ENCODE data around the gene BNIP5.

BNIP5 gene

GRCh38 chr6:36280467-36280866 lies 56.2 kb downstream of the BNIP5 start:
- H3K4me3 ChIP-seq (ENCODE audit: low read length), result no peak overlapping the region
- no peak for DNase-seq (ENCODE audit: low read depth, low spot score)

- H3K4me3 ChIP-seq (ENCODE audit: low read length), result no peak overlapping the region
- no peak for DNase-seq (ENCODE audit: low read depth, low spot score)
Observed at GRCh38 chr6:36277946-36278470, 58.7 kb downstream of the BNIP5 start.

- DNase-seq (ENCODE audit: low read depth, low spot score), result no peak
- H3K4me3 ChIP-seq (ENCODE audit: low read length), result no peak overlapping the region
Observed at GRCh38 chr6:36276581-36277536, 59.8 kb downstream of the BNIP5 start.

- no peak for DNase-seq (ENCODE audit: low read depth, low spot score)
- no peak overlapping the region for H3K4me3 ChIP-seq (ENCODE audit: low read length)
Observed at GRCh38 chr6:36273802-36274514, 62.7 kb downstream of the BNIP5 start.

GRCh38 chr6:36273067-36273466 lies 63.6 kb downstream of the BNIP5 start:
- no peak for DNase-seq (ENCODE audit: low read depth, low spot score)
- H3K4me3 ChIP-seq (ENCODE audit: low read length), result no peak overlapping the region

GRCh38 chr6:36272234-36272633 lies 64.5 kb downstream of the BNIP5 start:
- DNase-seq (ENCODE audit: low read depth, low spot score), result no peak
- no peak overlapping the region for H3K4me3 ChIP-seq (ENCODE audit: low read length)

GRCh38 chr6:36269834-36270705 lies 66.6 kb downstream of the BNIP5 start, which contains the start of gene PNPLA1:
TSS of gene PNPLA1 (plus strand) at chr6:36270060. CDS start at chr6:36270460, 400 bp downstream.
- DNase-seq (ENCODE audit: low read depth, low spot score), result no peak
- H3K4me3 ChIP-seq (ENCODE audit: low read length), result no peak within 1 kb of the TSS

GRCh38 chr6:36268478-36269275 lies 68.0 kb downstream of the BNIP5 start:
- H3K4me3 ChIP-seq (ENCODE audit: low read length), result no peak overlapping the region
- DNase-seq (ENCODE audit: low read depth, low spot score), result no peak

GRCh38 chr6:36267731-36268477 lies 68.8 kb downstream of the BNIP5 start:
- H3K4me3 ChIP-seq (ENCODE audit: low read length), result no peak overlapping the region

GRCh38 chr6:36266913-36267644 lies 69.6 kb downstream of the BNIP5 start:
- H3K4me3 ChIP-seq (ENCODE audit: low read length), result no peak overlapping the region

More at GRCh38 chr6:36267731-36268477, 68.8 kb downstream of the BNIP5 start:
- no peak for DNase-seq (ENCODE audit: low read depth, low spot score)

More at GRCh38 chr6:36266913-36267644, 69.6 kb downstream of the BNIP5 start:
- no peak for DNase-seq (ENCODE audit: low read depth, low spot score)

Data from Jurkat, Clone E6-1 (cell line).